GM19043 (cell line): Measurements from ENCODE around the gene POU2F1.
"Not testable (repeated sequence)": the region's sequence is repeated elsewhere in the genome, so short reads cannot be mapped to it uniquely, and the experiment has no call there.

Experiments used
- ATAC-seq: cut with Tn5 transposase; IDR thresholded peaks from one replicate; pipeline ENCODE4 v1.9.1; 2021; ENCODE audit warnings: low read depth; ENCODE audit not compliant: unreplicated experiment

Gene POU2F1

DNA sequence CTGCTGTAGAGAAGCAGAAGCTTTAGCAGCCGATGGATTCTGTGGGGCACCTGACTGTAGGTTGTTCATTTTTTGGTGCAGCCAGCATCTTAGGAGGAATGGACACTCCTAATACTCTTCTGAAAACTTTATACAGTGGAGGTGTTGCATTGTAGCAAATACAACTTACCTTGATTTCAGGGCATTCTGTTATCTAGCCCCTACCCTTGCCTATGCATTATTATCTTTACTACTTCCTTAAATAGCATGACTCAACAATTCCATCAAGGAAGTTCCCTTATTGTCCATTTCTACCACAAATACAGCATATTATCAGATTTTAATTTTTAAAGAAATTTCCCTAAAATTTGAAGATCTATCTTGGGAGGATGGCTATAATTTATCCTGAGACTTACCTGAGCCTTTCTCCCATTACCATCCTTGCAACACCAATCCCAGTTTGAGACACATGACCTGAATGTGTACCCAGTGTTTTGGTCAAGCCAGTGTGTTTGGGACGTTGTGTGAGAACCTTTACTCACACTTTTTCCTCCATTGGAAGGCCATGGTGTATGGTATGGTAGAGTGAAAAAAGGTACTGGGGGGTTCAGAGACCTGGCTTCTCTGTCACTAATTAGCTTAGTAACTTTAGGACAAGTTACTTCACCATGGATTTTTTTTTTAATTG, 9.2 kb downstream of the POU2F1 start:
- no peak for ATAC-seq

DNA sequence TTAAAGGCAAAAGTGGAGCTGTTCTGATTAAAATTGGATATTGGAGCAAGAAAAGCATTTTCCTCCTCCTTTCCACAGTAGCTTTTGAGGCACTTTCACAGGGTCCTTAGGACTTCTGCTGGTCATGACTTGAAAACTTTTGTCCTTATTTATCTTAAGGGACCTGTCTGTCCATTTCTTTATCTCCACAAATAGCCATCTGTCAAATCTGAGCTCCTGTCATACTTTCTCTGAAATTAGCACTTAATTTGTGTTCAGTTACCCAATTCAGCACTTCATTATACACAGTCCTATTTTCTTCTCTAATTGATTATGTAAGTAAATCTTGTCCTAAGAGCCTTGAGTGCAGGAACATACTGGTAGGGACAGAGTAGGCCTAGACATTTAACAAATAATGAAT, 9.8 kb downstream of the POU2F1 start:
- ATAC-seq, result no peak

GRCh38 chr1:167231873-167232450, 11.3 kb downstream of the POU2F1 start:
- ATAC-seq, result no peak

- no peak for ATAC-seq
Measured at GRCh38 chr1:167232801-167233200, 12.1 kb downstream of the POU2F1 start.

- no peak for ATAC-seq
Measured at GRCh38 chr1:167233373-167233772, 12.7 kb downstream of the POU2F1 start.

DNA sequence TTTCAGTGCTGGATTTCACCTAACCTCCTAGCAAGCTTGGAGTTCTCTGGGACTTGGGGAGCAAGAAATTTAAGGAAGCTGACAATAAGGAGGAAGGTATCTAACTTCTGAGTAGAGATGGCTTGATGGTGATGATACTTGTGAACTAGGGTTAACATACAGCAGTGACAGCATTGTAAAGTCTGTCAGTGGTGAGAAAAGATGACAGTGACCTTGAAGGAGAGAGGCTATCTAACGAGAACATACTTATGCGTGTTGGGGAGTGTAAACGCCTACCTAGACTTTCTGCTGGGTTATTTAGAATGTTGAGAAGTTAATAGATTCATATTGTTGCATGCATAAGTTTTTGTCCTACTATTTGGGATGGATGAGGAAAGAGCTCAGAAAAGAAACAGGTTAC, 16.3 kb downstream of the POU2F1 start:
- no peak for ATAC-seq

- no peak for ATAC-seq
Measured at GRCh38 chr1:167238713-167239112, 18.0 kb downstream of the POU2F1 start.

DNA sequence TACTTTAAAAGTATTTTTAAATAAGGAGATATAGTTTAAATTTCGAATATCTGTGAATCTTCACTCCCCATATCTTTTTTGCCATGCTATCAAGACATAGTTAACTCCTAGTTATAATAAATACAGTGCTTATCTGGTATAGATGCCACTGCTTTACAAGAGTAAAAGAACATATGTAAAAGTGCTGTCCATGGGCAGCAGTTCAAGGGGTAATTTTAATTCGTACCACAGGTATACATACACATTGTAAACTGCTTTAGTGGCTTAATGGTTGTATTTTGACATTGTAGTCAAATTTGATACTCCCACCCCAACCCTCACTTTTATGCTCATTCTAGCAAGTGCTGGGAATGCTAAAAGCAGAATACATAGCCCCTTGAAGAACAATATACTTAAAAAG, 18.6 kb downstream of the POU2F1 start:
- ATAC-seq, result no peak

DNA sequence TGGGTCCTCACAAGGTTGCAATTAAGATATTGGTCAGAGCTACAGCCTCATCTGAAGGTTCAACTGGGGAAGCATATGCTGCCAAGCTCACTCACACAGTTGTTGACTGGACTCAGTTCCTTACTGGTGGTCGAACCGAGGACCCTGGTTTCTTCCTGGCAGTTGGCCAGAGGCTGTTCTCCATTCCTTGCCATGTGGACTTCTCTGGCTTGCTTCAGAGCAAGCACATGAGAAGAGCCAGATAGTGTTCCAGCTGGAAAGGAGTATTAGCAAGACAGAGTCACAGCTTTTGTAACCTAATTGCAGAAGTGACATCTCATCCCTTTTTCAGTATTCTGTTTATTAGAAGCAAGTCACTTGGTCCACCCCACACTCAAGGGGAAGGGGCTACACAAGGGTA, 23.6 kb downstream of the POU2F1 start:
- ATAC-seq, result no peak

GRCh38 chr1:167245168-167245567, 24.5 kb downstream of the POU2F1 start:
- not testable (repeated sequence) for ATAC-seq

- no peak for ATAC-seq
Measured at GRCh38 chr1:167246971-167247370, 26.3 kb downstream of the POU2F1 start.

GRCh38 chr1:167247754-167248153, 27.1 kb downstream of the POU2F1 start:
- no peak for ATAC-seq

DNA sequence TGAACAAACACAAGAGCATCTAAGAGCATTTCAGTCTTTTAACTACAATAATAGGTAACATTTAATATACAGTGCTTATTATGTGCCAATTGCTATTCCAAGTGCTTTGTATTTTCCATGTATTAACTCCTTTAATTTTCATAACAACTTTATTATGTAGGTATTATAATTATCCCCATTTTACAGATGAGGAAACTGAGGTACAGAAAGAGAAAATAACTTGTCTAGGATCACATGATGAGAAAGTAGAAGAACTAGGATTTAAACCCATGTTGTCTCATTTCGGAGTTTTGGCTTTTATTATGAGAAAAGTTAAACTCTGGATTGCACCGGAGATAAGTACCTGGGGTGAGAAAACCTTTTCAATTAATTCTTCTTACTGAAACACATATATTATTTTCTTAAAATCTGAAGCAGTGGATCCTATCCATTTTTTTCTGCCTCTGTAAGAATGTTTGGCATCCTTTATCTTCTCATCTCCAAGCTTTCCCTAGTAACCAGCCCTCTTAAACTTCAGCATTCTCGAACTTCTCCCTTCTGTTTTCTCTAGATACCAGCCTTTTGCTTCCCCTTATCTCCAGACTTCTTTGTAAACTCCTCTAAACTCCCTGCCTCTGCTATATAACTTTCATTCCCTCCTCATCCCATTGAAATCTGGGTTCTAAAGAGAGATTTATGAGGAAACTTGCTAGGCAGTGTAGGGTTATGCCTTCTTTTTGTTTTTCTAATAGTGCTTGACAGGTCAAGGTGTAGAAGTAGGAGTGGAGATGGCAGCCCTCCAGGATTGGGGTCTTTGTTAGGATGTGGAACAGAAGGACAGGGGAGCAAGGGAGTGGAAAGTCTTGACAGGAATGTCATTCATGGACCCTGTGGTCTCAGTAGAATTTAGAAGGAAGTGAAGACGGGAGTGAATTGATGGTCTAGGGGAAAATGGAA, 28.3 kb downstream of the POU2F1 start:
- no peak for ATAC-seq

DNA sequence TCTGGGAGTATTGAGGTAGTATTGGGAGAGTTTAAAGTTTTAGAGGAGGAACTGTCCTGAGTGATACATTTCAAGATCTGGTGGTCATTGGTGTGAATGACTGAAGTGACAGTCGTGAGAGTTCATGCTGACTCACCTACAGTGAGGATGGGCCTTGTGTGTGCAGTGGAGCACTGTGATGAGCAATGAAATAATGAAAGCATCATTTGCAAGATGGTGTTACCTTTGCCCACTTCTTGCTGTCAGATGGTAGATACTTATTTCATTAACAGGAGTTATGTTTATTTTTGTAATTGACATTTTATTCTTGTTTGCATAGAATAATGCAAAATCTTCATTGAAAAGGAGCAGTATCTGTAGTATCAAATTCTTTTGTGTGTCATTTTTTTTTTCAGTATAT, 29.0 kb downstream of the POU2F1 start:
- ATAC-seq, result no peak

- no peak for ATAC-seq
Measured at GRCh38 chr1:167250482-167250881, 29.8 kb downstream of the POU2F1 start.

DNA sequence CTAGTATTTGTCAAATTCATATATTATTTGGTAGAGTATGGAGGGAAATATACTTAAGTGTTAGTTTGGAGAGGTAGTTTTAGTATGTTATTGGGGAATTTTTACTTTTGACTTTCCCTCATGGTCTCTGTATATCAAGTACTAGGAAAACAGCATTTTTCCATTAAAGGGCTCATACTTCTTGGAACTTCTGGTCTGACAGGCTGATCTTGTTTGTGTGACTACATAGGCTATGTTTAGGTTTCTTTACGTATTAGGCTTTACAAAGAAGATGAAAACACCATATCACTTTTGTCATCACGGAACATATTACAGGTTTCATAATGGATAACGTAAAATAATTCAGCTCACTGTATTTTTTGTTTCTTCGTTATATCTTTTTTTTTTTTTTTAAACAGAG, 30.8 kb downstream of the POU2F1 start:
- ATAC-seq, result no peak

DNA sequence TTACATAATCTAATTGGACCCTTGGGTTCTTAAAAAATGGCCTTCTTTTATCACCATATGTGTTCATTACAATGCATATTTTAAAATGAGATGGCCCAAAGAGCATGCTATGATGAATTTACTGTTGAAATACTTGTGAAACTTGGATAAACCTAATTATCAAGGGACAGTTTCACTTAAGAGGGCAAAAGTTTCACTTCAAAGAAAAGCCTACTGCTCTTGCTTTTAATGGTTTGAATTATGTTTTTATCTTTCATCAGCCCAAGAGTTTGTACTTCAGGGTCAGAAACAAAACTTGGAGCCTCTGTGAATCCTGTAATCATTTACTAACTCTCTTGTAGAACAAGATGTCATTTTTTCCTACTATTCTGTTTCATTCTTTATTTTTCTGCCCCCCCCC, 32.3 kb downstream of the POU2F1 start:
- no peak for ATAC-seq

- no peak for ATAC-seq
Measured at GRCh38 chr1:167258858-167259257, 38.2 kb downstream of the POU2F1 start.

DNA sequence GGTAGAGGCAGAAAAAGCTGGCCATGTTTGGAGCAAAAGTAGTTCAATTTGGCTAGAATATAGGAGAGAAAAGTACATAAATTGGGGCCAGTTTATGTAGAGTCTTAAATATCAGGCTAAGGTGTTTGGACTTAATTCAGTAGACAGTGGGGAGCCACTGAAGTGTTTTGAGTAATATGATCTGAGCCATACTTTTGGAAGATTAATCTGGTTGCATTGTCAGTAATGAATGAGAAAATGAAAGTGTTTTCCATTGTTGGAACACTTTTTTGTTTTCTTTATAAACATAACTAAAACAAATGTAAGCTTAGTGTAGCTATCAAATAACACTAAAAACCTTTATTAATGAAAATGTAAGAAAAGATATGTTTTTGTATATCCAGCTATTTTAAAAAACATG, 42.1 kb downstream of the POU2F1 start:
- no peak for ATAC-seq

DNA sequence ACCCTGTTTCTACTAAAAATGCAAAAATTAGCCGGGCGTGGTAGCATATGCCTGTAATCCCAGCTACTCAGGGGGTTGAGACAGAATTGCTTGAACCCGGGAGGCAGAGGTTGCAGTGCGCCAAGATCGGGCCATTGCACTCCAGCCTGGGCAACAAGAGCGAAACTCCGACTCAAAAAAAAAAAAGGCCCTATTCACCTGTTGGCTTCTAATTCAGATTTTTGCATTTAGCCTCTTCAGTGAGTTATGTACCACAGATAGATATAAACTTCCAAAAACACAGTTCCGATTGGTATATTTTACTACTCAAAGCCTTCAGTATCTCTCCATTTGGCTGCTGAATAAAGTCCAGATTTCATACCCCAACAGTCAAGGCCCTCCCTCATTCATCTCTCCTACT, 42.7 kb downstream of the POU2F1 start:
- ATAC-seq, result no peak

- no peak for ATAC-seq
Measured at GRCh38 chr1:167263819-167264464, 43.3 kb downstream of the POU2F1 start.
